Prostate gland (tissue), 2 donors: ENCODE data around the gene NTSR2. TPM values are rescaled to one million over a fixed set of nuclear protein-coding genes. Genes with fewer than 3 reads are reported as not detected.

Experiments used
- DNase-seq: peaks from one replicate; pipeline ENCODE4 v3.0.0-alpha.2; 2019; ENCODE audit warnings: low spot score
- H3K27ac ChIP-seq, 2 donors: fragments of 200-600 bp; sonication (generic); 2 replicates each; pipeline ENCODE4 v1.5.1; 2017 to 2019
- H3K27me3 ChIP-seq: fragments of 200-600 bp; sonication (generic); replicated peaks from 2 replicates; pipeline ENCODE4 v1.5.1; 2019; ENCODE audit not compliant: insufficient read depth
- H3K36me3 ChIP-seq, 2 donors: fragments of 200-600 bp; sonication (generic); 1 replicate in 1 of 2; 2 replicates in 1 of 2; pipeline versions ENCODE4 v1.5.1 to v1.8.1; 2017 to 2019
- H3K4me1 ChIP-seq: fragments of 200-600 bp; sonication (generic); replicated peaks from 2 replicates; pipeline ENCODE4 v1.5.1; 2019
- H3K4me3 ChIP-seq, 2 donors: fragments of 200-600 bp; sonication (generic); 2 replicates each; pipeline ENCODE4 v1.5.1; 2017 to 2019
- H3K9me3 ChIP-seq: fragments of 200-600 bp; sonication (generic); 2 replicates; pipeline ENCODE4 v1.5.1; 2017
- POLR2A ChIP-seq: fragments of 450-650 bp; IDR thresholded peaks from one replicate; pipeline ENCODE4 v1.6.1; 2016; ENCODE audit warnings: antibody characterized with exemption, mild to moderate bottlenecking
- POLR2AphosphoS5 ChIP-seq: sonication (generic); formaldehyde crosslinking; IDR thresholded peaks from one replicate; pipeline ENCODE4 v1.6.1; 2017; ENCODE audit warnings: antibody characterized with exemption
- WGBS: methylation state at CpG from one replicate; pipeline ENCODE4 v1.1.5; 2018; 5-methylcytosine and 5-hydroxymethylcytosine counted together
- intact Hi-C: fragments of 100-400 bp; cut with DNase I; formaldehyde crosslinking; loops from one replicate; pipeline ENCODE4 v1.14.2; 2022
- total RNA-seq, 2 donors: library from RNA; depleted of rRNA; stranded (reverse); fragments of >200 nt; gene quantifications; one replicate each; pipeline ENCODE4 v1.1.0, GENCODE V29; 2016
- TF ChIP-seq, protein P1 (sequence below), 4 experiments: fragments of 200-600 bp in 2 of 4; fragments of 450-650 bp in 2 of 4; sonication (generic) in 2 of 4; IDR thresholded peaks; 1 replicate in 3 of 4; 2 replicates in 1 of 4; pipeline ENCODE4 v1.5.1; 2016 to 2019; ENCODE audit warnings: antibody characterized with exemption in 4 of 4, mild to moderate bottlenecking in 2 of 4, moderate library complexity in 2 of 4

The NTSR2 gene
- total RNA-seq, 2 donors from 2014 or later = 0.34 TPM; not detected in 1

GRCh38 chr2:11629851-11630250 lies 40.1 kb downstream of the NTSR2 start:
- H3K4me3 ChIP-seq = no peak overlapping the region
- no peak for DNase-seq
- H3K4me1 ChIP-seq = no peaks in the 10 kb centered on the region
- no peaks in the 10 kb centered on the region for H3K9me3 ChIP-seq
- WGBS = 70% methylated on average over 11 of the region's 11 CpGs
- intact Hi-C loops = no loop called here
- H3K27ac ChIP-seq = no peak overlapping the region
- no peak for TF ChIP-seq POLR2AphosphoS5
- TF ChIP-seq, protein P1, sequence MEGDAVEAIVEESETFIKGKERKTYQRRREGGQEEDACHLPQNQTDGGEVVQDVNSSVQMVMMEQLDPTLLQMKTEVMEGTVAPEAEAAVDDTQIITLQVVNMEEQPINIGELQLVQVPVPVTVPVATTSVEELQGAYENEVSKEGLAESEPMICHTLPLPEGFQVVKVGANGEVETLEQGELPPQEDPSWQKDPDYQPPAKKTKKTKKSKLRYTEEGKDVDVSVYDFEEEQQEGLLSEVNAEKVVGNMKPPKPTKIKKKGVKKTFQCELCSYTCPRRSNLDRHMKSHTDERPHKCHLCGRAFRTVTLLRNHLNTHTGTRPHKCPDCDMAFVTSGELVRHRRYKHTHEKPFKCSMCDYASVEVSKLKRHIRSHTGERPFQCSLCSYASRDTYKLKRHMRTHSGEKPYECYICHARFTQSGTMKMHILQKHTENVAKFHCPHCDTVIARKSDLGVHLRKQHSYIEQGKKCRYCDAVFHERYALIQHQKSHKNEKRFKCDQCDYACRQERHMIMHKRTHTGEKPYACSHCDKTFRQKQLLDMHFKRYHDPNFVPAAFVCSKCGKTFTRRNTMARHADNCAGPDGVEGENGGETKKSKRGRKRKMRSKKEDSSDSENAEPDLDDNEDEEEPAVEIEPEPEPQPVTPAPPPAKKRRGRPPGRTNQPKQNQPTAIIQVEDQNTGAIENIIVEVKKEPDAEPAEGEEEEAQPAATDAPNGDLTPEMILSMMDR (IDR thresholded peaks at IDR 0.05) = no peak
- TF ChIP-seq POLR2A = no peak
- H3K36me3 ChIP-seq = peaks cover 0 to 33% of the 10 kb centered on the region in 2 donors
- H3K27me3 ChIP-seq = no peaks in the 10 kb centered on the region

GRCh38 chr2:11629215-11629614 lies 40.8 kb downstream of the NTSR2 start:
- H3K9me3 ChIP-seq = no peaks in the 10 kb centered on the region
- H3K27me3 ChIP-seq = no peaks in the 10 kb centered on the region
- DNase-seq = no peak
- 91% methylated on average over 11 of the region's 11 CpGs for WGBS
- TF ChIP-seq POLR2AphosphoS5 (no peak), POLR2A (no peak)
- TF ChIP-seq, protein P1 (IDR thresholded peaks at IDR 0.05) = no peak
- no peak overlapping the region for H3K4me3 ChIP-seq
- H3K36me3 ChIP-seq = peaks cover 0 to 32% of the 10 kb centered on the region in 2 donors
- intact Hi-C loops = no loop called here
- no peak overlapping the region for H3K27ac ChIP-seq
- H3K4me1 ChIP-seq = no peaks in the 10 kb centered on the region

GRCh38 chr2:11628675-11629074 lies 41.3 kb downstream of the NTSR2 start:
- no peak for DNase-seq
- H3K27ac ChIP-seq = no peak overlapping the region
- WGBS = 92% methylated on average over 9 of the region's 9 CpGs
- no peaks in the 10 kb centered on the region for H3K4me1 ChIP-seq
- H3K9me3 ChIP-seq = no peaks in the 10 kb centered on the region
- no peak overlapping the region for H3K4me3 ChIP-seq
- no peaks in the 10 kb centered on the region for H3K27me3 ChIP-seq
- TF ChIP-seq, protein P1 (IDR thresholded peaks at IDR 0.05) = no peak
- TF ChIP-seq POLR2A (no peak), POLR2AphosphoS5 (no peak)
- H3K36me3 ChIP-seq = peaks cover 0 to 32% of the 10 kb centered on the region in 2 donors
- intact Hi-C loops = no loop called here

GRCh38 chr2:11625671-11626070 lies 44.3 kb downstream of the NTSR2 start:
- Histone ChIP-seq H3K9me3 (no peaks in the 10 kb centered on the region), H3K4me3 (no peak overlapping the region), H3K36me3 (peaks cover 0 to 30% of the 10 kb centered on the region in 2 donors), H3K4me1 (no peaks in the 10 kb centered on the region), H3K27ac (no peak overlapping the region), H3K27me3 (no peaks in the 10 kb centered on the region)
- TF ChIP-seq POLR2AphosphoS5 = no peak
- TF ChIP-seq, protein P1 (IDR thresholded peaks at IDR 0.05) = no peak
- no peak for TF ChIP-seq POLR2A
- no peak for DNase-seq
- intact Hi-C loops = no loop called here
- WGBS = 95% methylated on average over 10 of the region's 10 CpGs

DNA sequence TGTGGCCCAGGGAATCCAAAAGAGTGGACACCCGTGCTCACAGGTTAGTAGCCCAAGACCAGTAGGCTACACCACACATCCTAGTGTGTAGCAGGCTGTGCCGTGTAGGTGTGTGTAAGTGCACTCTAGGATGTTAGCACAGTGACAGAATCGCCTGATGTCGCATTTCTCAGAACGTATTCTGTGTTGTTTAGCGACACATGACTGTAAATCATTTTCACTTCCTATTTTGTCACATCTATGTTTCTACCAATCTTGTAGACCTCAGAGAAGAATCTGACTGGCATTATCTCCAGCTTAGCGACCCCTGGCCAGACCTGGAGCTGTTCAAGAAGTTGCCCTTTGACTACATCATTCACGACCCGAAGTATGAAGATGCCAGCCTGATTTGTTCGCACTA lies 45.1 kb downstream of the NTSR2 start:
- DNase-seq = no peak
- no peaks in the 10 kb centered on the region for H3K9me3 ChIP-seq
- H3K36me3 ChIP-seq = peaks cover 0 to 27% of the 10 kb centered on the region in 2 donors
- WGBS = 94% methylated on average over 10 of the region's 10 CpGs
- intact Hi-C loops = no loop called here
- no peak overlapping the region for H3K4me3 ChIP-seq
- H3K27ac ChIP-seq = no peak overlapping the region
- no peaks in the 10 kb centered on the region for H3K27me3 ChIP-seq
- H3K4me1 ChIP-seq = no peaks in the 10 kb centered on the region
- TF ChIP-seq POLR2A (no peak), POLR2AphosphoS5 (no peak)
- TF ChIP-seq, protein P1 (IDR thresholded peaks at IDR 0.05) = no peak
